ENCODE measurements around the gene TLE1.

The TLE1 gene

GRCh38 chr9:81565609-81566008, 123.7 kb downstream of the TLE1 start:
- no peak for DNase-seq

GRCh38 chr9:81565144-81565543, 124.2 kb downstream of the TLE1 start:
- DNase-seq: no peak

- DNase-seq: no peak
Measured at GRCh38 chr9:81564632-81565031, 124.7 kb downstream of the TLE1 start.

GRCh38 chr9:81563739-81564138, 125.6 kb downstream of the TLE1 start:
- no peak for DNase-seq

GRCh38 chr9:81563020-81563407, 126.3 kb downstream of the TLE1 start:
- DNase-seq: no peak

- no peak for DNase-seq
Measured at GRCh38 chr9:81562231-81563019, 126.9 kb downstream of the TLE1 start.

- no peak for DNase-seq
Measured at GRCh38 chr9:81560851-81561732, 128.3 kb downstream of the TLE1 start.

GRCh38 chr9:81559709-81560108, 129.6 kb downstream of the TLE1 start:
- DNase-seq: no peak

DNA sequence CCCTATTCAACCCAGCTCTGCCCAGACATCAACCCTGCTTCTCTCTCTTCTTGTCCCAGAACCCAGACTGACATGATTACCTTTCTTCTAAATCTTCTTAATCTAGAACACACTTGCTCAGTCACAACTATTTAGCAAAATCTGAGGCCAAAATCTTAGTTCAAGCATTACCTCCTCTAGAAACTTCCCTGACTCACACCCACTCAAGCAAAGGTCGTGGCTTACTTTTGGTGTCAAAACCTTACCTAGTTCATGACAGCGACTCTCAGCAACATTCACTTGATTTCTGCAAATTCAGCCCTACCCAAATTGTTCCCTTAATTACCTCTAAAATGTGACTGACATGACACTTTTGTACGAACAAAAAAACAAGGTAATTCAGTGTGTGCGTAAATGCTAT, 130.2 kb downstream of the TLE1 start:
- no peak for DNase-seq

GRCh38 chr9:81558091-81558830, 131.1 kb downstream of the TLE1 start:
- DNase-seq: no peak

- DNase-seq: no peak
Measured at GRCh38 chr9:81557452-81558090, 131.8 kb downstream of the TLE1 start.

GRCh38 chr9:81556923-81557322, 132.4 kb downstream of the TLE1 start:
- DNase-seq: no peak

DNA sequence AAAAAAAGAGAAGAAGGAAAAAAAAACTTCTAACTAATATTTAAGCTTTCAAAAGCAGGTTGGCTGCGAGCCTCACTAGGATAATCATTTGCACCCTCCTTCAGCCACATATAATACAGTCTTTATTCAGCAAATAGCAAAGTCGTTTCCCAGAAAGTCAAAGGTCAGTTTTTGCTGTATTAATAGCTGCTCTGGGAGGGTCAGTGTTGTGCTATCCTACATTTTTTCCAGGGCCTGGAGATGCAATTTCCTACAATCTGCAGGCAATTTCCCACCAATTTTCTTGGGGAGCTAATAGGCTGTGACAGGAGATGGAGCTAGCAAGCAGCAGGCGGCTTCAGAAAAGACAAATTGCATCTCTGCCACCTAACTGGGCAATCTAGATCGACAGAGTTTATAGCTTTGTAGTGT, 136.8 kb downstream of the TLE1 start:
- DNase-seq: no peak

DNA sequence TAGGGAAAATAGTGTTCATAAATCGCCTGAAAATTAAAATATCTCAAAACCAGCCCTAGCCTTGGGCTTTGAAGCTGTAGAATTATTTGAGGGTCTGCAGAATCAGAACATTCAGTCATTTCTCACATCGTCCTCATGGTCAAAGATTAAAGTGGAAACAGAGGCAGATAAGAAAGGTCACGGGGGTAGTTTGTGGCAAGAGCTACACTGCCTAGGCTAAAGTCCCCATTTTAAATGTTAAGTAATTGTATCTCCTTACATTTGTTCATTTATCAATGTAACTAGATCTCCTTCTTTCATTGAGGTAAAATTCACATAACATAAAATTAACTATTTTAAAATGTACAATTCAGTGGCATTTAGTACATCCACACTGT, 139.2 kb downstream of the TLE1 start:
- DNase-seq: no peak

GRCh38 chr9:81549500-81550206, 139.7 kb downstream of the TLE1 start:
- DNase-seq: no peak

DNA sequence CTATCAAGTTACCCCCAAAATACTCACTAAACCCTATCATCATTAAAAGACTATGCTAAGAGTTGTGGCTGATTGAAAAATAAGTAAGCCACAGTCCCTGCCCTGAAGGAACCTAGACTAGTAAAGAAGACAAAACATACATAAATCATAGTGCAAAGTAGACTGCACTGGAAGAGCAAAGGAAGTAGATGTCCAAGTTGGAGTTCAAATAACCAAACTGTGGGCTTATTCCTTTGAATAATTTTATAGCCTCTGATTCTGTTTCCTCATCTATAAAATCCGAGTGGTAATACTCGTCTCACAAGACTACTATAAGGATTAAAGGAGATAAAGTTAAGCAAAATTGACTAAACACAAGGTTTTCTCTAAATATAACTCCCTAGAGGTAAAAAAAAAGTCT, 140.4 kb downstream of the TLE1 start:
- no peak for DNase-seq

- no peak for DNase-seq
Measured at GRCh38 chr9:81546489-81546888, 142.9 kb downstream of the TLE1 start.

DNA sequence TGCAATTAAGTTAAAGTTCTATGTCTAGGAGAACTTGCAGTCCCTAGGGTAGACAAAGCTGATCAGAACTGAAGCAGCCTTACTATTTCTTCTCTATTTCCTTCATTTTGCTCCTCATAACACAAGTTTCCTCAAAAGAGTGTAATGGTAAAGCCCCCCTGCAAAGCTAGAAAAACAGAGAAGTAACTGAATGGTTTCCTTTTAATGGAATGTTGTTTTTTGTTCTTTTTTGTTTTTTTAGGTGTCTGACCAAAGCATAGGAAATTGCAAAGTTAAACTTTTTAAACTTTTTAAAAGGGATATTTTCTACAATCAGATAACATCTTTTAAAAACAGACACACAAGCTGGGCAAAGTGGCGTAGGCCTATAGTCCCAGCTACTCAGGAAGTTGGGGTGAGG, 145.7 kb downstream of the TLE1 start:
- no peak for DNase-seq

- no peak for DNase-seq
Measured at GRCh38 chr9:81542118-81542889, 147.0 kb downstream of the TLE1 start.

- DNase-seq: no peak
Measured at GRCh38 chr9:81540142-81540710, 149.1 kb downstream of the TLE1 start.

- DNase-seq: no peak
Measured at GRCh38 chr9:81539317-81539716, 150.0 kb downstream of the TLE1 start.
